ENCODE data around the gene IL17REL.

IL17REL gene

GRCh38 chr22:50045211-50046018 is 32.9 kb upstream of the IL17REL start:
- DNase-seq, result no peak

DNA sequence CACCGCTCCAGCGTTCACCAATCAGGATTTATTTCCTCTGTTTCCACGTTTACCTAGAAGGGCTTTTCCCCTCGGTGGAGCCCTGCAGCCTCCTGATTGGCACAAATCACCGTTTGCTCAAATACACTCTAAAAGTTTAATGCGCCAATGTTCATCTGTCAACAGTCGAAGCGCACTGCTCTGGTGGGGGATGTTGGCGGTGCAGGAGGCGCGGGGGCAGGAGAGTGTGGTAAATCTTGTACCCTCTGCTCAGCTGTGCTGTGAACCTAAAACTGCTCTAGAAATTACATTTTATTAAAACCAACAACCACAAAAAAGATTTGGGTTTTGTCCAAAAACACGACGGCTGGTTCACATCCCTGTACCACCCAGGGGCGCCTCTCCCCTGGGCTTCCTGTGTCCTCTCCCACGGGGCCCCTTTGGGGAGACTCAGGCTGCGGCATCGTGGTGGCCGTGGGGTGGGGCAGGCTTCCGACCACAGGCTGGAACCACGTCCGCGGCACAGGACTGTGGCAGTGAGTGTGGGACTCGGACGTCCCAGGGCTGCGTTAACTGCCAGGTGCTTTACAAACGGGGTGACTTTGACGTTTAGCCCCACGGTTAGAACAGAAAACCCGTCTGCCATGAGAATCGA is 32.0 kb upstream of the IL17REL start:
- DNase-seq, result no peak

DNA sequence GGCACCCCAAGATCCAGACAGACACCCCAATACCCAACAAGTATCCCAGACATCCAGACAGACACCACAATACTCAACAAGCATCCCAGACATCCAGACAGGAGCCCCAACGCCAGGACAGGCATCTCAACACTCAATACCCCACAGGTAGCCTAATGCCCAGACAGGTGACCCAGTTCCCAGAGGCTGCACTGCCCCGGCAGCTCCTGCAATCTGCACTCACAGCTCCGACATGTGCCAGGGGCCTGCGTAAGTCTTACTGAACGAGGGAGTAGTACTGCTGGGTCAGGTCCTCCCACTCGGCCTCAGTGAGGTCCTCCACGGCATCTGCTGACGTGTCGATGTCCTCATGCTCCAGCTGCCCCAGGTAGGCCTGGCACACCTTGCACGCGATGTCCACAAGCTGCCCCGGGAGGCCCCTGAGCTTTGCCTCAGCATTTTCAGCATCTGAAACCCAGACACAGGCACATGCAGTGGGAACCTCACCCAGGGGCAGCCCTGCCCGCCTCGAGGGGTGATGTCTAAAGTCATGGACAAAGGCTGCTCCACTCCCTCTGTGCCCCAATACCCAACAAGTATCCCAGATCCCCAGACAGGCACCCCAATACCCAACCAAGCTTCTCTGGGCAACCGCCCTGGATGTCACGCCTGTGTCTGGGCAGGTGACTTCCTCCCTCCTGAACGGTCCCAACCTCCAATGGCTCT is 28.9 kb upstream of the IL17REL start:
- no peak for DNase-seq

- no peak for DNase-seq
Observed at GRCh38 chr22:50040717-50041116, 28.2 kb upstream of the IL17REL start.

DNA sequence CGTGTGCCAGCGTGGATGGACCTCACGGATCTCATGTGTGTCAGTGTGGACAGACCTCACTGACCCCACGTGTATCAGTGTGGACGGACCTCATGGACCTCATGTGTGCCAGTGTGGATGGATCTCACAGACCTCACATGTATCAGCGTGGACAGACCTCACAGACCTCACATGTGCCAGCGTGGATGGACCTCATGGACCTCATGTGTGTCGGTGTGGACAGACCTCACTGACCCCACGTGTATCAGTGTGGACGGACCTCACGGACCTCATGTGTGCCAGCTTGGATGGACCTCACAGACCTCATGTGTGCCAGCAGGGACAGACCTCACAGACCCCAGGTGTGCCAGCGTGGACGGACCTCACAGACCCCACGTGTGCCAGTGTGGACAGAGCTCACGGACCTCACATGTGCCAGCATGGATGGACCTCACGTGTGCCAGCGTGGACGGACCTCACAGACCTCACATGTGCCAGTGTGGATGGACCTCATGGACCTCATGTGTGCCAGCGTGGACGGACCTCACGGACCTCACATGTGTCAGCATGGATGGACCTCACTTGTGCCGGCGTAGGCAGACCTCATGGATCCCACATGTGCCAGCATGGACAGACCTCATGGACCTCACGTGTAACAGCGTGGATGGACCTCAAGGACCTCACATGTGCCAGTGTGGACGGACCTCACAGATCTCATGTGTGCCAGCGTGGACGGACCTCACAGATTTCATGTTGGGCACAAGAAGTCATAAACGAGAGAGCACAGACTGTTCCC is 27.3 kb upstream of the IL17REL start:
- no peak for DNase-seq

DNA sequence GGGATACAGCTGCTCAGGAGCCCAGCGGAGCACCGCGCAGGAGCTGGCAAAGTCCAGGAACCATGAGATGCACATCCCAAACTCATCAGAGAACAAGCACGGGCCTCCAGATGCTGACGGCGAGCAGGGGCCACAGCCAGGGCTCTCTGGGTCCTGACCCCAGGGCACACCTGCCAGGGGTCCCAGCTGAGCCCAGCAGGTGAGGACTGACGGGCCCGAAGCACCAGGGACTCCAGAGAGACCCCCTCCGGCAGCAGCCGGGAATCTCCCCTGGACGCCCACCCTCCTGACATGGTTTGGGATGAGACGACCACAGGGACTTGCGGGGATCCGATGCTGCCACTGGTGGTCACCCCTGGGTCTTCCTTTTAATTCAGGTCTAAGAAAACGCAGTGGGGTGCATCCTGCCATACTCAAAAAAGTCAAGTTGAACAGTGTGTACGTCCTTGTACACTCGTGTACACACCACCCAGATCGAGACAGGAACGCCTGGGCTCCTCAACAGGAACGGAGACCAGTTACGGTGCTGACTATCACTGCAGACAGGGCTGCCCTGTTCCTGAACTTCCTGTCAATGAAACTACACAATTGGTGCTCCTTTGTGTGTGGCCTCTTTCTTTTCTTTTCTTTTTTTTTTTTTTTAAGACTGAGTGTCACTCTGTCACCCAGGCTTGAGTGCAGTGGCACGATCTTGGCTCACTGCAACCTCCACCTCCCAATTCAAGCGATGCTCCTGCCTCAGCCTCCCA is 23.6 kb upstream of the IL17REL start:
- DNase-seq, result no peak

- no peak for DNase-seq
Observed at GRCh38 chr22:50035131-50035881, 22.7 kb upstream of the IL17REL start.

DNA sequence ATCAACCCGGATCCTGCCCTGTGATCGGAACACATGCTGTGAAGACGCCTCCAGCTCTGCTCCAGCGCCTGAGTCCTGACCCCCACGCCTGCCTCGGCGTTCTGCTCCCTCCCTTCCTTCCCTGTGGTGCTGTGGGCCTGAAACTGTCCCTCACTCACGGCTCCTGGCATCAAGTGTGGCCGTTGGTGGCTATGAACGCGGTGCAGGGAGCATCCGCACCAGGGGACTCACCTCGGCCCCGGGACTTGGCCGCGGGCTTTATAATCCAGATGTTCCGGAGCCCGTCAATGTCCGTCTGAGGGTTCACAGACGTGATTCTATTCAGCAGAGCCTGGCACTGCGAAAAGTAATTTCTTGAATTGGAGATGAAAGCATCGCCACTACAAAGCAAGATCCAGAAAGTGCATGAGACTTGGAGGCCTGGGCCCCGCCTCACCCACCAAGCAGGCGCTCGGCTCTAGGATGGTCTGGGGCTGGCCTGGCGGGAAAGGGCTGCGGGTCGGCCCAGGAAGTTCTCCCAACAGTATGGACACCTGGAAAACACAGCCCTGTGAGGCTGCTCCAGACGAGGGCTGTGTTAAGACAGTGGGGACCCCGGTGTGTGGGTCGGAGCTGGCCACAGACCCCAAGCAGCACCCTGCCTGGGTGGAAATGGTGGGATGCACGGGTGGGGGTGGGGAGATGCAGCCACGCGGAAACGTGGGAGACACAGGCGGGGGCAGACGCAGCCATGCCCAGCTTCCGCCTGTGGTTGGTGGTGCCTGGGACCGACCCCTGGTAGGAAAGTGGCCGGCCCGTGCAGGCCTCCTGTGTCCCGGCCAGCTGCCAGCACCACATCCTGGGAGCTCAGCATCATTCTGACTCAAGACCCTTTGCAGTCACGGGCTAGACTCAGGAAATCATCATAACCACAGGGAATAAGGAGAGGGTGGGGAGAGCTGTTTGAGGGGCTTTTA is 21.8 kb upstream of the IL17REL start:
- DNase-seq, result no peak

DNA sequence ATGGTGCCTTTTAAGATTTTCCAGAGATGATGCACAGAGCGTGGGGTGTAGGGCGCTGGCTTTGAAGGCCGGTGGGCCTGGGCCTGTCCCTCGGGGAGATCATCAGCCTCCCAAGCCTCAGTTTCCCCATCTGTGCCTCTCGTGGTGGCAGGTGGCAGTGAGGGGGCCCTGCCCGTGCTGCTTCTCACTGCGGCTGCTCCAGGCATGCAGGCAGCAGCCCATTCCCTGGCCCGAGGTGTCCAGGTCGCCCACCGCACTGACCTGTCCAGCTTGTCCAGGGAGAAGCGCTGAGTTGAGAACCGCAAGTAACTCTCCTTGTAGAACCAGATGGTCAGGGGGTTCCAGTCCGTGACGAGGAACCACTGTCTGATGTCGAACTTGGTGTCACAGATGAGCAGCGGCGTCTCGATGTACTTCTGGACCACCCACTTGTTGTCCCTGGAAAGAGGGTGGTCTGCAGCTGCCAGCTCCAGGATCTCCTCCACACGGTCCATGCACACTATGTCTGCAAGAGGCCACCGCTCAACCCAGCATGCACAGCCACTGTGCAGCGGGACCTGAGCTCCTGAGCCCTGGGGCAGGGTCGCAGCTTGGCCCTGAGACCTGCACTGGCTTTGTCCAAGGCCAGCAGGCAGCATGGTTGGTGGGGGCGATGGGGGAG is 20.5 kb upstream of the IL17REL start:
- DNase-seq, result no peak

DNA sequence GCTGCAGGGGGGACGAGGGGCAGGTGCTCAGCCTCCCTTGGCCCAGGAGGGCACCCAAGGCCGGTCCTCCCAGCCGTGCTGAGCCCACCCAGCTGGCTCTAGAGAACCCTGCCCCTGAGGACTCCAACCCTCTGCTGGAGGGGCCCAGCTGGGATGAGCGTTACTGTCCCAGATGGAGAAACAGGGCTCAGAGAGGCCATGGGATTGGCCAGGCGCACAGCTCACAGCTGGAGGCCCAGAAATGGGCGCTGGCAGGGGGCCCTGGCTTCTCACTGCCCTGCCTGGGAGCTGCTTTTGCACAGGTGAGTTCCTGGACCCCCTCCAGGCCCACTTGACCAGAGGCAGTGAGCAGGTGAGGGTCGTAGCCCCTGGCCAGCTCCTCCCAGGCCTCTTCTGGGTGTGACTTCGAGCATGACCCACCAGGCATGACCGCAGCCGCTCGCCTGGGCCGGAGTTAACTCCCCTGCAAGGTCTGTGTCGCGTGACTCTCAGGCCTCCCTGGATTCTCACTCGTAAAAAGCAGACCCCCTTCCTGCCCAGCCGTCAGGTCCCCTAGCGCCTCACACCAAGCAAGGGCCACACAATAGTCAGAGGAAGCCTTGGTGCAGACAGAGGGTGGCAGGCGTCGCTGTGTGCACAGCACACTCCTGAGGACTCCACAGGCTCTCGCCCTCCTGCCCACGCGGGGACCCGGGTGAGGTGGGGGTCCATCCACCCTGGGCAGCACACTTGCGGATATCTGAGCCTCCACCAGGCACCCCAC is 19.7 kb upstream of the IL17REL start:
- DNase-seq, result no peak

- DNase-seq, result peak; percentile 17
Observed at GRCh38 chr22:50031189-50032091, 18.9 kb upstream of the IL17REL start.

GRCh38 chr22:50030297-50031188 is 18.0 kb upstream of the IL17REL start:
- DNase-seq, result peak; percentile 86

- DNase-seq, result peak; percentile 68
Observed at GRCh38 chr22:50027639-50028537, 15.3 kb upstream of the IL17REL start.

GRCh38 chr22:50025993-50026392 is 13.4 kb upstream of the IL17REL start:
- no peak for DNase-seq

DNA sequence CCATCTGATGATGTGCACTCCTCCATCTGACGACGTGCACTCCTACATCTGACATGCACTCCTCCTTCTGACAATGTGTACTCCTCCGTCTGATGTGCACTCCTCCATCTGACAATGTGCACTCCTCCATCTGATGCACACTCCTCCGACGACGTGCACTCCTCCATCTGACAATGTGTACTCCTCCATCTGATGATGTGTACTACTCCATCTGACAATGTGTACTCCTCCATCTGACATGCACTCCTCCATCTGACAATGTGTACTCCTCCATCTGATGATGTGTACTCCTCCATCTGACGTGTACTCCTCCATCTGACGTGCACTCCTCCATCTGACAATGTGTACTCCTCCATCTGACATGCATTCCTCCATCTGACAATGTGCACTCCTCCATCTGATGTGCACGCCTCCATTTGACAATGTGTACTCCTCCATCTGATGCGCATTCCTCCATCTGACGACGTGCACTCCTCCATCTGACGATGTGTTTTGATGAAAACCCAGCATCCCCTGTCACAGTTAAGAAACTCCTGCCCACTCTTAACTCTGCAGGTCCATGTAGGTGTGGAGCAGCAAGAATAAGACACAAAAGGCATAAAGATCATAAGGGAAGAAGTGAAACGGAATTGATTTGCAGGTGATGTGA is 9.7 kb upstream of the IL17REL start:
- no peak for DNase-seq

Data from activated CD8-positive, alpha-beta memory T cell treated with anti-CD3 and anti-CD28 coated beads, Interleukin-2, amount 50 U/mL, for 4 hours (primary cell).